Osteocyte (in vitro differentiated cells): ENCODE measurements around the gene COL24A1. TPM values are rescaled to one million over a fixed set of nuclear protein-coding genes. Genes with fewer than 3 reads are reported as not detected.

ENCODE experiments used
- DNase-seq: peaks from one replicate; pipeline ENCODE4 v3.0.0; 2021; ENCODE audit warnings: mixed read lengths; ENCODE audit not compliant: unreplicated experiment; ENCODE audit errors: extremely low spot score
- H3K27ac Mint-ChIP-seq: one replicate; pipeline ENCODE4 v1.8.0; 2021; ENCODE audit warnings: mild to moderate bottlenecking, mixed read lengths; ENCODE audit not compliant: unreplicated experiment
- H3K27me3 Mint-ChIP-seq: one replicate; pipeline ENCODE4 v1.8.0; 2021; ENCODE audit warnings: mixed read lengths; ENCODE audit not compliant: unreplicated experiment
- H3K36me3 Mint-ChIP-seq: one replicate; pipeline ENCODE4 v1.8.0; 2021; ENCODE audit warnings: mixed read lengths; ENCODE audit not compliant: unreplicated experiment
- H3K4me1 Mint-ChIP-seq: one replicate; pipeline ENCODE4 v1.8.0; 2021; ENCODE audit warnings: mixed read lengths; ENCODE audit not compliant: unreplicated experiment
- H3K4me3 Mint-ChIP-seq: one replicate; pipeline ENCODE4 v1.8.0; 2021; ENCODE audit warnings: mild to moderate bottlenecking, moderate library complexity, mixed read lengths; ENCODE audit not compliant: unreplicated experiment
- H3K9me3 Mint-ChIP-seq: one replicate; pipeline ENCODE4 v1.8.0; 2021; ENCODE audit warnings: mixed read lengths; ENCODE audit not compliant: unreplicated experiment
- total RNA-seq: library from RNA; stranded (reverse); gene quantifications from 2 replicates; pipeline ENCODE4 v1.2.1, GENCODE V29; 2021
- TF ChIP-seq, protein P1 (sequence below): fragments of 200-600 bp; sonication (generic); IDR thresholded peaks from 2 replicates; pipeline ENCODE4 v1.5.0; 2021; ENCODE audit warnings: antibody characterized with exemption, mild to moderate bottlenecking, moderate library complexity

The COL24A1 gene
- total RNA-seq, 1 donor from 2014 or later, result 0.46 TPM

- Mint-ChIP-seq H3K27ac (no peak overlapping the region), H3K9me3 (peaks cover 7% of the 10 kb centered on the region), H3K27me3 (peaks cover 4% of the 10 kb centered on the region), H3K4me1 (peaks cover 42% of the 10 kb centered on the region), H3K4me3 (no peak overlapping the region), H3K36me3 (no peaks in the 10 kb centered on the region)
- TF ChIP-seq, protein P1, sequence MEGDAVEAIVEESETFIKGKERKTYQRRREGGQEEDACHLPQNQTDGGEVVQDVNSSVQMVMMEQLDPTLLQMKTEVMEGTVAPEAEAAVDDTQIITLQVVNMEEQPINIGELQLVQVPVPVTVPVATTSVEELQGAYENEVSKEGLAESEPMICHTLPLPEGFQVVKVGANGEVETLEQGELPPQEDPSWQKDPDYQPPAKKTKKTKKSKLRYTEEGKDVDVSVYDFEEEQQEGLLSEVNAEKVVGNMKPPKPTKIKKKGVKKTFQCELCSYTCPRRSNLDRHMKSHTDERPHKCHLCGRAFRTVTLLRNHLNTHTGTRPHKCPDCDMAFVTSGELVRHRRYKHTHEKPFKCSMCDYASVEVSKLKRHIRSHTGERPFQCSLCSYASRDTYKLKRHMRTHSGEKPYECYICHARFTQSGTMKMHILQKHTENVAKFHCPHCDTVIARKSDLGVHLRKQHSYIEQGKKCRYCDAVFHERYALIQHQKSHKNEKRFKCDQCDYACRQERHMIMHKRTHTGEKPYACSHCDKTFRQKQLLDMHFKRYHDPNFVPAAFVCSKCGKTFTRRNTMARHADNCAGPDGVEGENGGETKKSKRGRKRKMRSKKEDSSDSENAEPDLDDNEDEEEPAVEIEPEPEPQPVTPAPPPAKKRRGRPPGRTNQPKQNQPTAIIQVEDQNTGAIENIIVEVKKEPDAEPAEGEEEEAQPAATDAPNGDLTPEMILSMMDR, result no peak
- no peak for DNase-seq
Observed at GRCh38 chr1:86068841-86069756, 87.5 kb downstream of the COL24A1 start.

- no peak overlapping the region for H3K4me3 Mint-ChIP-seq
- peaks cover 7% of the 10 kb centered on the region for H3K9me3 Mint-ChIP-seq
- no peaks in the 10 kb centered on the region for H3K36me3 Mint-ChIP-seq
- DNase-seq, result no peak
- TF ChIP-seq, protein P1, result no peak
- H3K4me1 Mint-ChIP-seq, result peaks cover 42% of the 10 kb centered on the region
- H3K27ac Mint-ChIP-seq, result peak overlapping the region; percentile 73
- peaks cover 2% of the 10 kb centered on the region for H3K27me3 Mint-ChIP-seq
Observed at GRCh38 chr1:86068271-86068721, 88.3 kb downstream of the COL24A1 start.

- peaks cover 44% of the 10 kb centered on the region for H3K4me1 Mint-ChIP-seq
- peak overlapping the region; percentile 73 for H3K27ac Mint-ChIP-seq
- H3K4me3 Mint-ChIP-seq, result no peak overlapping the region
- DNase-seq, result no peak
- no peaks in the 10 kb centered on the region for H3K36me3 Mint-ChIP-seq
- peaks cover 7% of the 10 kb centered on the region for H3K9me3 Mint-ChIP-seq
- TF ChIP-seq, protein P1, result no peak
- no peaks in the 10 kb centered on the region for H3K27me3 Mint-ChIP-seq
Observed at GRCh38 chr1:86067626-86068025, 88.9 kb downstream of the COL24A1 start.

DNA sequence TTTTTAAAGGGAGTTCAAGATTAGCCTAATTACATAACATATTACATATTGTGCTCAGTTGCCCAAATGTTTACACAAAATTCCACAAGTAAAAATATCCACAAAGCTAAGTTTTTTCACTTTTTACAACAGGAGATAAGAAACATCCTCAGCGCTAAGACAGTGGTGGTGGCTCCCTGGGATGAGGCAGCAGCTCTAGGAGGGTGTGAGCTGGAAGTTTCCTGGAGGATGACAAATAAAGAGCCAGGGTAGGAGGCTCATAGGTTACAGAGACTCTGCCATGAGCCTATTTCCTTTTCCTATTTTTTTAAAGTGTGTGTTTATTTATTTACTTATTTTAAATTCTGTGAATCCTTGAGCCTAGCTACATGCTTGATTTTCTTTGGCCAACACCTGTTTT lies 91.7 kb downstream of the COL24A1 start:
- no peaks in the 10 kb centered on the region for H3K27me3 Mint-ChIP-seq

DNA sequence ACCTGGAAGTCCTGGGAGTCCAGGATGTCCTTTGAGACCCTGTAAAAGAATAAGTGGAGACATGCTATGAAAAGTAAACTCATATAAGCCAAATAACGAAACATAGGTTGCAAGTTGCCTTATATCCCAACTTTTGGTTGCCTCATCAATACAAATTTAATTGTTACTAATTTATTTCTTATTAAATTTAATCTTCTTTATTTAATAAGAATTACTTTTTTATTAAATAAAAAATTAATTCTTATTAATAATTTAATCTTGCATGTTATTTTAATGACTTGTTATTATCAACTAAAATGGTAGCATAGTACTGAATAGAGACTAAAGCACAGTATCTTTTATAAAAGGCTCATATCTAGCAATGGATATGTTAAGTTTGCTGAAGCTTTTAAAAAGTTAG lies 92.9 kb downstream of the COL24A1 start:
- TF ChIP-seq, protein P1, result no peak
- no peaks in the 10 kb centered on the region for H3K36me3 Mint-ChIP-seq
- no peak overlapping the region for H3K27ac Mint-ChIP-seq

More for the DNA sequence above, 91.7 kb downstream of the COL24A1 start:
- TF ChIP-seq, protein P1, result no peak
- no peak overlapping the region for H3K27ac Mint-ChIP-seq
- peaks cover 55% of the 10 kb centered on the region for H3K4me1 Mint-ChIP-seq
- H3K4me3 Mint-ChIP-seq, result no peak overlapping the region
- no peak for DNase-seq
- peaks cover 2% of the 10 kb centered on the region for H3K9me3 Mint-ChIP-seq
- no peaks in the 10 kb centered on the region for H3K36me3 Mint-ChIP-seq

More for the DNA sequence above, 92.9 kb downstream of the COL24A1 start:
- Mint-ChIP-seq H3K4me1 (peaks cover 45% of the 10 kb centered on the region), H3K27me3 (no peaks in the 10 kb centered on the region), H3K4me3 (no peak overlapping the region), H3K9me3 (no peaks in the 10 kb centered on the region)
- no peak for DNase-seq
